GM12878 (cell line): Measurements from ENCODE around the gene STK39. TPM values are rescaled to one million over a fixed set of nuclear protein-coding genes. Genes with fewer than 3 reads are reported as not detected.

ENCODE experiments used
- ATAC-seq: fragments of 200-7000 bp; cut with Tn5 transposase; 3 replicates; pipeline ENCODE4 v1.9.1; 2020; ENCODE audit warnings: mild to moderate bottlenecking, moderate library complexity
- BruUV-seq: library from RNA; stranded (reverse); fragments of 400-500 nt; replicated peaks from 2 replicates; lab custom pipeline; 2021; lab: Mats Ljungman, UMichigan
- CTCF ChIA-PET: fragments of 300-600 bp; sonication (Branson Sonifier 250); formaldehyde crosslinking; extraction: SDS; loops from one replicate; lab custom pipeline; 2021; ENCODE audit warnings: inconsistent platforms; lab: Yijun Ruan, JAX
- POLR2A ChIA-PET: fragments of 350-600 bp; formaldehyde crosslinking; extraction: SDS; loops from one replicate; lab custom pipeline; 2021; ENCODE audit warnings: inconsistent platforms; lab: Charles Lee
- RAD21 ChIA-PET: fragments of 300-600 bp; sonication (Branson Sonifier 250); formaldehyde crosslinking; loops from one replicate; lab custom pipeline; 2023; ENCODE audit warnings: antibody characterized with exemption; ENCODE audit not compliant: unreplicated experiment; lab: Charles Lee
- SMC1A ChIA-PET: fragments of 300-600 bp; sonication (Branson Sonifier 250); formaldehyde crosslinking; loops from one replicate; lab custom pipeline; 2023; ENCODE audit not compliant: unreplicated experiment, uncharacterized antibody; lab: Charles Lee
- DNase-seq: peaks from one replicate; pipeline ENCODE4 v3.0.0-alpha.2; 2011; ENCODE audit warnings: low read depth, low spot score
- FAIRE-seq: peaks from 3 replicates; lab custom pipeline; 2011; peaks lifted over from hg19 to GRCh38; lab: Jason Lieb, UNC
- H2AFZ ChIP-seq: 2 replicates; pipeline ENCODE4 v1.6.0; 2011; ENCODE audit warnings: low read depth, low read length, control low read depth; ENCODE audit not compliant: control insufficient read depth
- H3K27ac ChIP-seq: 2 replicates; pipeline ENCODE4 v1.5.1; 2011; ENCODE audit warnings: control low read depth; ENCODE audit not compliant: control insufficient read depth, insufficient read depth
- H3K27me3 ChIP-seq, 2 experiments: replicated peaks in 1 of 2; 2 replicates each; pipeline versions ENCODE4 v1.6.0 to v1.6.1; 2011; ENCODE audit warnings: low read length in 1 of 2; ENCODE audit not compliant: control insufficient read depth in 2 of 2, insufficient read depth in 2 of 2
- H3K36me3 ChIP-seq, 2 experiments: 2 replicates each; pipeline ENCODE4 v1.5.1; 2011; ENCODE audit warnings: low read length in 1 of 2; ENCODE audit not compliant: control insufficient read depth in 2 of 2, insufficient read depth in 2 of 2
- H3K4me1 ChIP-seq: 2 replicates; pipeline ENCODE4 v1.6.1; 2011; ENCODE audit warnings: mild to moderate bottlenecking, low read length, moderate library complexity, mixed read lengths; ENCODE audit not compliant: control insufficient read depth, insufficient read depth
- H3K4me2 ChIP-seq: 2 replicates; pipeline ENCODE4 v1.6.0; 2011; ENCODE audit warnings: control low read depth; ENCODE audit not compliant: control insufficient read depth, insufficient read depth
- H3K4me3 ChIP-seq: fragments of 200-600 bp; sonication (generic); 2 replicates; pipeline ENCODE4 v1.5.1; 2016
- H3K79me2 ChIP-seq: 2 replicates; pipeline ENCODE4 v1.6.0; 2011; ENCODE audit warnings: low read length; ENCODE audit not compliant: control insufficient read depth, insufficient read depth
- H3K9ac ChIP-seq: 2 replicates; pipeline ENCODE4 v1.8.0; 2011; ENCODE audit warnings: low read length, control low read depth, mixed read lengths; ENCODE audit not compliant: control insufficient read depth, insufficient read depth
- H3K9me3 ChIP-seq: replicated peaks from 3 replicates; pipeline ENCODE4 v1.5.1; 2011; ENCODE audit warnings: mild to moderate bottlenecking, low read length; ENCODE audit not compliant: control insufficient read depth, insufficient read depth
- H4K20me1 ChIP-seq: 2 replicates; pipeline ENCODE4 v1.6.0; 2011; ENCODE audit not compliant: control insufficient read depth, insufficient read depth
- ATF3 ChIP-seq: IDR thresholded peaks from 2 replicates; pipeline ENCODE4 v1.6.1; 2011; ENCODE audit warnings: low read depth, mild to moderate bottlenecking, low read length, moderate library complexity, borderline replicate concordance; ENCODE audit errors: extremely low read depth
- CEBPZ ChIP-seq: fragments of 150-350 bp; IDR thresholded peaks from 2 replicates; pipeline ENCODE4 v1.6.1; 2016; ENCODE audit warnings: low read depth, low read length
- CHD4 ChIP-seq: fragments of 200-600 bp; sonication (generic); IDR thresholded peaks from 2 replicates; pipeline ENCODE4 v1.6.1; 2016; ENCODE audit warnings: mild to moderate bottlenecking
- CREM ChIP-seq: IDR thresholded peaks from 2 replicates; pipeline ENCODE4 v1.6.1; 2014; ENCODE audit warnings: antibody characterized with exemption, low read depth
- LARP7 ChIP-seq: fragments of 450-650 bp; IDR thresholded peaks from 2 replicates; pipeline ENCODE4 v1.6.1; 2017; ENCODE audit warnings: mild to moderate bottlenecking
- NFXL1 ChIP-seq: fragments of 450-650 bp; IDR thresholded peaks from 2 replicates; pipeline ENCODE4 v1.6.1; 2017; ENCODE audit warnings: antibody characterized with exemption, mild to moderate bottlenecking, borderline replicate concordance
- NFYA ChIP-seq: IDR thresholded peaks from 2 replicates; pipeline ENCODE4 v1.6.1; 2011; ENCODE audit warnings: low read depth, mild to moderate bottlenecking, low read length, improper control_type of control experiment, borderline replicate concordance
- SIN3A ChIP-seq: IDR thresholded peaks from 2 replicates; pipeline ENCODE4 v1.6.1; 2012; ENCODE audit warnings: low read depth, low read length, improper control_type of control experiment
- YY1 ChIP-seq: IDR thresholded peaks from 2 replicates; pipeline ENCODE4 v1.6.1; 2011; ENCODE audit warnings: low read depth, mild to moderate bottlenecking, low read length
- ZNF687 ChIP-seq: fragments of 450-650 bp; IDR thresholded peaks from 2 replicates; pipeline ENCODE4 v1.6.1; 2017; ENCODE audit warnings: mild to moderate bottlenecking, moderate library complexity
- ZZZ3 ChIP-seq: IDR thresholded peaks from 2 replicates; pipeline ENCODE4 v1.6.1; 2011; ENCODE audit warnings: low read depth; ENCODE audit not compliant: control insufficient read depth, insufficient read length
- WGBS: methylation state at CpG from one replicate; pipeline ENCODE4 v1.1.6; 2016; ENCODE audit warnings: low lambda C conversion rate; ENCODE audit not compliant: insufficient replicate concordance, insufficient coverage; ENCODE audit errors: missing lambda C conversion rate; 5-methylcytosine and 5-hydroxymethylcytosine counted together
- in situ Hi-C: fragments of 300-500 bp; cut with MboI; formaldehyde crosslinking; loops from 9 replicates; pipeline ENCODE4 v1.14.3; 2018; ENCODE audit warnings: mixed read lengths
- intact Hi-C: fragments of 100-400 bp; cut with micrococcal nuclease; formaldehyde crosslinking; loops from one replicate; pipeline ENCODE4 v1.14.2; 2022; ENCODE audit not compliant: unreplicated experiment
- polyA plus RNA-seq, 11 experiments: library from polyadenylated mRNA; depleted of rRNA in 4 of 11; unstranded in 6 of 11; stranded (reverse) in 5 of 11; fragments of >200 nt; fragmentation: Nextera tagmentation in 4 of 11; fragmentation: Illumina TruSeq in 1 of 11; extraction: Ambion mirVana in 4 of 11; extraction: Trizol in 1 of 11; gene quantifications; 1 replicate in 1 of 11; 2 replicates in 10 of 11; pipeline versions ENCODE4 v1.2.1 to v1.2.3, GENCODE V29; 2011 to 2016; ENCODE audit warnings: inconsistent platforms in 2 of 11, missing spikeins in 2 of 11, low read depth in 1 of 11
- total RNA-seq, 4 experiments: library from RNA; depleted of rRNA in 3 of 4; stranded (reverse); fragments of >200 nt in 3 of 4; fragmentation: Illumina TruSeq in 1 of 4; extraction: Trizol in 1 of 4; gene quantifications; 2 replicates each; pipeline versions ENCODE4 v1.2.1 to v1.2.3, GENCODE V29; 2013 to 2021

The STK39 gene
- total and polyA plus RNA-seq, 10 of the 15 experiments (the other 5 are each of a cell fraction or from before 2014, with no cell fraction given): 0.03 to 0.21 (median 0.07) TPM; not detected in 5

GRCh38 chr2:167981945-167982344, 265.4 kb downstream of the STK39 start:
- Histone ChIP-seq H3K9me3 (no peaks in the 10 kb centered on the region), H3K4me2 (no peak overlapping the region), H4K20me1 (no peaks in the 10 kb centered on the region), H3K79me2 (no peaks in the 10 kb centered on the region), H3K9ac (no peak overlapping the region), H3K4me3 (no peak overlapping the region), H3K4me1 (no peaks in the 10 kb centered on the region), H3K27me3 (no peaks in the 10 kb centered on the region), H2AFZ (no peak overlapping the region), H3K36me3 (no peaks in the 10 kb centered on the region), H3K27ac (no peak overlapping the region)
- ChIA-PET CTCF (interaction anchor here (1.2 to 1.7 kb wide), 3 partner anchors 14 to 137 kb away, joined by 3 to 4 read pairs (median 3); no protein-coding TSS in a partner anchor), SMC1A (no interaction called here), POLR2A (no interaction called here), RAD21 (no interaction called here)
- DNase-seq (no peak), ATAC-seq (no peak), FAIRE-seq (no peak)
- in situ Hi-C loops (no loop called here), intact Hi-C loops (no loop called here)
- TF ChIP-seq ZNF687 (no peak), SIN3A (no peak), CHD4 (no peak)
- WGBS: 15% methylated on average over 5 of the region's 5 CpGs
- BruUV-seq: no TSS peak

- no peak for ATAC-seq
- in situ Hi-C loops (no loop called here), intact Hi-C loops (no loop called here)
- no peaks in the 10 kb centered on the region for H3K27me3 ChIP-seq
- no peak overlapping the region for H3K9ac ChIP-seq
- H3K27ac ChIP-seq: no peak overlapping the region
- no peak for FAIRE-seq
- H3K79me2 ChIP-seq: no peaks in the 10 kb centered on the region
- RAD21 ChIA-PET: no interaction called here
- SMC1A ChIA-PET: no interaction called here
- BruUV-seq: no TSS peak
- no peaks in the 10 kb centered on the region for H3K4me1 ChIP-seq
- no peak for DNase-seq
- no peaks in the 10 kb centered on the region for H3K9me3 ChIP-seq
- POLR2A ChIA-PET: no interaction called here
- 56% methylated on average over 4 of the region's 4 CpGs for WGBS
- H3K4me2 ChIP-seq: no peak overlapping the region
- no peaks in the 10 kb centered on the region for H3K36me3 ChIP-seq
- H3K4me3 ChIP-seq: no peak overlapping the region
- no peaks in the 10 kb centered on the region for H4K20me1 ChIP-seq
- CTCF ChIA-PET: no interaction called here
- no peak overlapping the region for H2AFZ ChIP-seq
- TF ChIP-seq LARP7 (no peak), YY1 (no peak), ZZZ3 (no peak), CEBPZ (no peak), CREM (no peak), NFYA (no peak), NFXL1 (no peak), ATF3 (no peak)
Observed at GRCh38 chr2:167980439-167980838, 267.0 kb downstream of the STK39 start.
